HG03159 (cell line): Measurements from ENCODE around the gene GLB1L3.

ENCODE experiments used
- ATAC-seq: cut with Tn5 transposase; IDR thresholded peaks from one replicate; pipeline ENCODE4 v1.9.1; 2021; ENCODE audit warnings: mild to moderate bottlenecking, moderate library complexity; ENCODE audit not compliant: unreplicated experiment

The GLB1L3 gene

DNA sequence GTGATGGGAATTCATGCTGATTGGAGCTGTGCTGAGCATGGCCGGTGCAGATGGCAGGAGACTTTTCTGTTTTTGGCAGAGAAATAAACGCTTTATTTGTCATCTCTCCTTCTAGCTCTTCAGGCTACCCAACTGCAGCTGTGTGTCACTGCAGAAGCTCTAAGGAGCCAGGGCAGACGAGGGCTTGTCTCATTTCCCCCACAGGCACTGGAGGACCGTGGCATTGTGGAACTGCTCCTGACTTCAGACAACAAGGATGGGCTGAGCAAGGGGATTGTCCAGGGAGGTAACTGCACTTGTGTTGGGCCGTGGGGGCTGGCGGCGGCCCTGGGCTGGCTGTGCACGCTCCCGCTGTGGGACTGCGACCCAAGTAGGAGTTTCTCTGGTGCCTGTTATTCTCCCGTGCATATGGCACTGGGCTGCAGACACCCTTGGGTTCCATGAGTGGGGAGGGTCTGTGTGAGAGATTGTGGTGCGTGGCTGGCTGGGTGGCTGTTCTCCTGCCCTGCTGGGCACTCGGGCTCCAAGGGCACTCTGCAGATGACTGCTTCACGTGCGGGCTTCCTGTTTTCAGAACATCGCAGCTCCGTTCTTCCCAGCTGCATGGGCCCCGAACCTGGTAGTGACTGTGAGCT, 82.8 kb downstream of the GLB1L3 start:
- no peak for ATAC-seq

DNA sequence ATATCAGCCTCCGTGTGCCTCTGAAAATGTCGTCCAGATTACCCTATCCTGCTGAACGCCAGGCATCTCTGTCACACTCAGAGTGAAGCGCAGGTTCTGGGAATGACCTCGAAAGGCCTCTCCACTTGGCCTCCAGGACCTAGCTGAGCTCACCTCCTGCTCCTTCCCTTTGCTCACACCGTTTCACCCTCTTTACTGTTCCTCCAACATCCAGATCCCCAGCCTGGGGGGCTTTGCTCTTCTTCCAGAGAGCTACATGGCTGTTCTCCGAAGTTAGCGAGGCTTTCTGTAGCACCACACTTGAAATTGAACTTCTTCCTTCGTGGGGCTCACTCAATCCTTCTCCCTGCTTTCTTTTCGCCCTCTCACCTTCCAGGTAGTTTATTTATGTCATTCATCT, 83.5 kb downstream of the GLB1L3 start:
- ATAC-seq: no peak

DNA sequence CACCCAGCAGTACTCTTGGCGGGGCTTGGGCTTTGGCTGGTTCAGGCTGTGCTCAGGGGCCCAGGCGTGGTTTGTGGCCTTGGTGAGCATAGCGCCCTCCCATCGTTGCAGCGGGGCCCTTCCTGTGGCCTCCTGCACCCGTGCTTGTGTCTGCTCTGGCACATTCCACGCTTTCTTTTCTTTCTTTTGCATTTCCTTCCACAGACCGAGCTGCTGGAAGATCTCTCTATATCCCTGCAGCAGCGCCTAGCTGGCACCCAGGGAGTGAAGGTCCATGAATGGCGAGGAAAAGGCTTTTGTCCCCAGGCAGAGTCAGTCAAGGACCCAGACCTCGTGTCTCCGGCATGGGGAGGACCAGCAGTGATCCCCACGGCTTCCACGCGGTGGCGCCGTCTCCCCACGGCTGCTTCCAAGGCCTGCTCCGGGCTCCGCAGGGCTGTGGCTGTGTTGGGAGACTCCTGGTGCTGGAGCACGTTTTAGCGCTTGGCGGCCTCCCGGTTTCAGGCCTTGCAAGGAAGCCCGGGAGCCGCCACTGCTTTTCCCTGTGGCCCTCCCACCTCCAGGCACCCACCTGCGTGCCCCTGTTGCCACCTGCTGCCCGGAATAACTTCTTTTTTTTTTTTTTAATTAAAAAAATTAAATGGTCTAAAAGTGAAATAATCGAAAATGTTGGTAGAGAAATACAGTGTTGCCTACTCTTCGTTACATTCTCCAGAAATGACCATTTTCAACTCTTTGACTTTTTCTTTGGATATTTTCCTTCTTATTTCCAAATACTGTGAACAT, 84.1 kb downstream of the GLB1L3 start:
- ATAC-seq: peak; percentile 84

DNA sequence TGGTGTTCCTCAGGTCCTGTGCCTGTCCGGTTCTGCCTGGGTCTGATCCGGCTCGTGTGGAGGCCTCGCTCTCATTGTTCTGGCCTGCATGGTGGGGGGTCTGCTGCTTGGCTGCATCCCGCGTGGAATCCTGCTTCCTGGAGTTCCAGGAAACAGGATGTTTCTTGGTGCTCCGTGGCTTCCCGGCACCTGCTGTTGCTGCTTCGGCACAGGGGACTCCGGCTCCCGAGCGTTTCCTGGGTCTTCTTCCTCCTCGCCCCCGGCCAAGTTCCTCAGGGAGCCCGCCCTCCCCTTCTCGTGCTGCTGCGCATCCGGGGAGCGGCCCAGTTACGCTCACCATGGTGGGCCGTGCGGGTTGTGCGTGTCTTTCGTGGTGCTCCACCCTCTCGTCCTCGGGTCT, 85.5 kb downstream of the GLB1L3 start:
- ATAC-seq: no peak

DNA sequence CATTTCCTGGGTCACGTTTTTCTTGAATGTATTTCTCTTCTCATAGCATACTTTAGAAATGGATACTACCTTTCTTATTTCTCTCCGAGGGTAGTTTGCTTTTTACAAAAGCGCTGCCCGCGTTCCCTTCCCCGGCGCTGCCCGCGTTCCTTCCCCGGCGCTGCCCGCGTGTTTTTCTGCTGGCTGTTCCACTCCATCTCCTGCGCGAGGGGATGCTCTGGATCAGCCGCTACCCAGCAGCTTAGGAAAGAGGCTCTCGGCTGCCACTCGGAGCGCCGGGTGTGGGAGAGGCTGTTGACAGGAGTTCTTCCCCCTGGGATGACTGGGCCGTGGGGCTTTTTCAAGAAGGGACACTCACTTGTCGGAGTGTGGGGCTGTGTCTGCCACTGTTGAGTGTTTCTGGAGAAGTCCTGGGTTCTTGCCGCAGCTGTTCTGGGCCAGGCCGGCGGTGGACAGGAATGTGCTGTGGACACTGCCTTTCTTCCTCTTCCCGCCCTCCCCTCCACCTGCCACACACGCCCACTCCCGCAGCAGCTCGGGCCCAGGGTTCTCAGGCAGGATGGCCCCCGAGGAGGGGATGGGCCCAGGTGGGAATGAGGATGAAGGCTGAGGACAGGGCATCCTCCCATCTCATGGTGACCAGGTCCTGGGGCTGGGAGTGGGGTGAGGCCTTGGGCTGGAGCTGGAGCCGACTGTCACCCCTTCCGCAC, 86.2 kb downstream of the GLB1L3 start:
- no peak for ATAC-seq

DNA sequence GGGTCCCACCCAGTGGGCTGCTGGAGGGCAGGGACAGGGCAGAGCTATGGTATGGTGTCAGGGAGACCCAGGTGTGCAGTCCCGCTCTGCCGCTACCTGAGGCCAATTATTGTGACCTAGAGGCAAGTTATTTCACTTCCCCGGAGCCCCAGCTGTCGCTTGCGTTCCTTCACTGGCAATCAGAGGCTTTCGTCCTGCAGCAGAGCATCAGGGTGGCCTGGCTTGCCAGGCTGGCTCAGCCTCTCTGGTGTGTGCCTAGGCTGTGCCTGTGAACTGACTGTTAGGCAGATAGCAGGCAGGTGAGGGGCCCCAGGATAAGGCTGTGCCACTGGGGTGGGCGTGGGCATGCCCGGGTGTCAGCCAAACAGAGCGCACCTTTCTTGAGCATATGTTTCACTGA, 87.0 kb downstream of the GLB1L3 start:
- no peak for ATAC-seq

DNA sequence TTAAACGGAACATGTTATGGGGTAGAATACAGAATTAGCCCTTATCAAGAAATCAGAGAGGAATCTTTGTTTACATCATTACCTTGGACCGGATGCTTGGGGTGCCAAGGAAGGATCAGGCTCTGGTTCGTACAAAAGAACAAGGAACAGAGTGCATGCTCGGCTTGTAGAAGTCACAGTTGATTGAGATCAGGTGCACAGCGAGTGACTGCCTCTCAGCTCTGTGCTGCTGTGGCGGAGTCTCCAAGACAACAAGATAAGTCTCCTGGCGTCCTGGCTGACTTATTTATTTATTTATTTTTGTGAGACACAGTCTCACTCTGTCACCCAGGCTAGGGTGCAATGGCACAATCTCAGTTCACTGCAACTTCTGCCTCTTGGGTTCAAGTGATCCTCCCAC, 87.4 kb downstream of the GLB1L3 start:
- ATAC-seq: no peak

DNA sequence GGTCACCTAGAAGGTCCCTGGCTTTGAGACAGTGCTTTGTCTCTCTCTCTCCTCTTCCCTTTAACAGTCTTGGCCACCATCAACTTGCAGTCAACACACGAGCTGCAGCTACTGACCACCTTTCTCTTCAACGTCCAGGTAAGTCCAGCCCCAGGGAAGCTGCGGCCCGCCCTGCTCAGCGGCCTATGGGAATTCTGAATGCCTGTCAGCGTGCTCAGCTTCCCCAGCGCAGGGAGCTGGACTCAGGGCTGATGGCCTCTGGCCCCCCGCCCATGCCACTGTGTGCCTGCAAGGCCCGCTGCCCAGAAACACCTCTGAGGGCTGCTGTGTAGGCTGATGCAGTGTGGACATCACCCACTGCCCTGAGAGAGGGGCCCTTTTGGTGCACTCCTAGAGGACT, 88.1 kb downstream of the GLB1L3 start:
- ATAC-seq: no peak

DNA sequence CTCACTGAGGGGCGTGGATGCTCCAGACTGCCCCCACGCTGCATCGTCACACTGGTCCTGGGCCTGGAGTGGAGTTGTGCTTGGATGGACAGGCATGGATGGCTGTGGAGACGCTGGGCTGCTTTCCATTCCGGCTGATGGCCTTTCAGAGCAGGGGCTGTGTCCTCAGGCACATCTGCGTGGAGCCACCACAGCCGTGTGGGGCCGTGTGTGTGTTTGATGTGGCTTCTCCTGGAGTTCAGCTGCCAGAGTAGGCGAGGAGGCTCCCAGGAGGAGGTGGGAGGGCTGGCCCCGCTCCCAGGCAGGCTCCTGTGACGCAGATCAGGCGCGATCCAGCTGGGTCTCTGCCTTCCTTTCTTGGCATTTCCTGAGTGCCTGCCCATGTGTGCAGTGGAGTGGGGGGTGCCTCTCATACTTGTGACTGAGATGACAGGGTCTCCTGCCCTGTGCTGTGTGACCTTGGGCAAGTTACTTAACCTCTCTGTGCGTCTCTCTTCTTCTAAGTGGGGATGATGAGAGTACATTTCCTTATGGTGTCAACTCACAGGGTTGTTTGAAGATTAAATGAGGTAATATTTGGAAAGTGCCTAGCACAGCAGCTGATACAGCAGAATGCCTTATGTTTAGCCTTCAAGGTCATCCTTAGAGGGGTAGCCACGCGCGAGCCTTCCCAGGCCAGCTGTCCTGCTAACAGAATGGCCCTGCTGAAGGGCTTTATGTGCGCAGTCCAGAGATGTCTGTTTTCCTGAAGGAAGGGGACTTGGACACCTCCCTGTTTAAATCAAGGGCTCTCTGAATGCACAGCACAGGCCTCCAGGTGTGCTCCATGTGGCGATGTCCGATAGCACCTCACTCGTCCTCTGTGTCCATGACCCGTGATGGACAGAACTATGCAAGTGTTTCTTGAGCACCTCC, 89.1 kb downstream of the GLB1L3 start:
- no peak for ATAC-seq

DNA sequence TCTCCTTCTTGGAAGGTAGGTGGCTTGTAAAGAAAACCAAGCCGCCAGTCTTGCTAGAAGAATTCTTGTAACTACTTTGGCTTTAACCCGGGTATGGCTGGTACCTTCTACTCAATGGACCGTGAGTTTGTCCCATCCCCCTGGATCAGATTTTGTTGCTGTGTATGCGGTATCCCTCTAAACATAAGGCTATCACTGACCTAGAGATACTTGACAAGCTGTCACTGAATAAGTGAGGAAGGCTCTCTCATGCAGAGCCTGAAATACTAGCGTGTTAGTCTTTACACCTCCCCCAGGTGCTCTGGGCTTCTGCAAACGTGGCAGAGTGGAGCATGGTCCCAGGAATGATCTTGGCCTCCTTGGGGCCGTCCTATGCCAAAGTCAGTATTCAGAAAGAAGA, 90.1 kb downstream of the GLB1L3 start:
- ATAC-seq: no peak

DNA sequence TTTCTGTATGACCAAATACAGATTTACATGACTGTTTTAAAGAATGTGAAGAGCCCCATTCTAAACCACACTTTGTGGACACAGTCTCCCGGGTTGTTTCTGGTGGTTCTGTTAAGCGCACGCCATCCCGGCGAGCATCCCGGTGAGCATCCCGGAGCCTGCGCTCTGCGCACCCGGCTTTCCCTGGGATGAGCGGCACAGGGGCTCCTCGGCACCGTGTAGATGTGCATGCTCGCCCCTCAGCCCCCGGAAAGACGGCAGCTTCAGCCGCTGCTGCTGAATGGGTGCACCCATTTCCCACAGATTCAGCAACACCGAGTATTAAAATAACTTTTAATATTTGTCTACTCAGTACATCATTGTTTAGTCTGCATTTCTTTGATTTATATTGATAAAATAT, 91.6 kb downstream of the GLB1L3 start:
- no peak for ATAC-seq
